NCI-H1694 treated with DMSO at 0.1 percent for 48 hours (cell line): Measurements from ENCODE around the gene PPL.

ENCODE experiments used
- DNase-seq: peaks from one replicate; lab custom pipeline; 2025; lab: John Stamatoyannopoulos, UW

Gene PPL

GRCh38 chr16:4888428-4889135, 48.4 kb downstream of the PPL start:
- no peak for DNase-seq

DNA sequence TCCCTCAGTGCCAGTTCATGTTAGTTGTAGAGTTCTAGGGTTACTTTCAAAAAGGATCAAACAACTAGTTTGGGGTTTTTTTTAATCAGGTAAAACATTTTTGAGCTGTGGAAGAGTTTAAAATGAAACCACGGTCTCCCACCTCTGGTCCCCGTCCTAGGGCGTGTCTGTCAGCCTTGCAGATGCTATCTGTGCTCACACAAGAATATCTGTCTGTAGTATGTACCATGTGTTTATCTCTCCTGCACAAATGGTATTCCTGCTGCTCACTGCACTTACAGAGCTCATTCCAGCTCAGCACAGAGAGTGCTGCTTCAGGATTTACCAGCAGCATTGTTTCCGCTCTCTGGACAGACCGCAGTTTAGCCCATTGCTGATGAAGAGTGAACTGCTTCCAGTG, 50.8 kb downstream of the PPL start:
- DNase-seq = no peak

GRCh38 chr16:4884972-4885874, 51.7 kb downstream of the PPL start:
- DNase-seq = no peak

GRCh38 chr16:4884209-4884608, 52.7 kb downstream of the PPL start:
- no peak for DNase-seq

GRCh38 chr16:4883501-4883900, 53.4 kb downstream of the PPL start:
- DNase-seq = no peak

DNA sequence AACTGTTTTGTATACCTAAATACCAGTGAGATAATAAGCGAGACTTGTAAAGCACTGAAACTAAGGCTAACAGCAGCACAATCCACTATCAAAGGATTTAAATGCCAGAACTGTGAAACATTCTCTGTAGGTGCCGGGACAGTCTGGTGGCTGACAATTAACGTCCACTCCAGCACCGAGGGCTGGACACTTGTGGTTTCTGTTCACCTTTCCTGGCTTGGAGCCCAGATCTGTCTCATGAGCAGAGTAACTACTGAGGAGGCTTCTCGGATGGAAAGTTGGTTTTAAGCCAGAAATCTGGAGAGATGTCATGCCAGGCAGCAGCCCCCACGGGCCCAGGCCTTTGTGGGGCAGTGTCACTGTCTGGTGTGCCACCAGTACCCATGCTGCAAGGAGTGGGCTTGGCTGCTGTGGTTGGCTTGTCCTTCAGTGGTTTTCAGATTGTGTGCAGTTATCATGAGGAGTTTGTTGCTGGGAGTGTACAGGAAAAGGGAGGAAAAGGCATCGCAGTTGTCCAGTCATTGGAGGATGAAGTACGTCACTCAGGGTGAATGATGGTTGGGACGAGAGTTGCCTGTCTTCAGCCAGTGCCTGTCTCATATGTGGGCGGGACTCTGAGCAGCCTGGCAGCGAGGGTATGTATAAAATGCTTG, 54.2 kb downstream of the PPL start:
- DNase-seq = no peak

GRCh38 chr16:4882000-4882632, 54.8 kb downstream of the PPL start:
- DNase-seq = no peak

DNA sequence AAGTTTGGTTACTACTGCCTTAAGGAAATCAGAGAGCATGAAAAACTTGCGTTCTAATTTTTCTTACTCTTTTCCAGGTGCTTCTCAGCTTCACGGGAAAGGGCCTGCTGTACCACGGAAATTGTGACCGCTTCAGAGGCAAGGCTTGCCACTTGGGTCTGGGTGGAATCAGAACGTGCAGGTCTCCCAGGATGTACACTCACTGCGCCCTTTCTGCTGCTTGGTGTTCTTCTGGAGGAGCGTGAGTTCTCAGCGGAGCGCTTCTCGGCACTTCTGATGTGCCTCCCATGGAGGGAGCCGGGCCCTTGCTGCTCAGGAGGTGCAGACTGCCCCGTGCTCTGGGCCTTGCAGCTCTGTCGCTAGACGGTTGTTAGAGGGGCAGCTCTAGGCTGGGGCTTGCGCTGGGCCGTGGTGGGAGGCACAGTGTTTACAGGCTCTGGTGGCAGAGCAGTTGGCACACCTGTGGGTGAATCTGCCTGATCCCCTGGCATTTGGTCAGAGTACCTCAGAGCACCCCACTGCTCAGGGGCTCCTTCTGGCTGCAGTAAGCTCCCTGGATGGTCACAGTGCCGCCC, 56.9 kb downstream of the PPL start:
- DNase-seq = no peak

DNA sequence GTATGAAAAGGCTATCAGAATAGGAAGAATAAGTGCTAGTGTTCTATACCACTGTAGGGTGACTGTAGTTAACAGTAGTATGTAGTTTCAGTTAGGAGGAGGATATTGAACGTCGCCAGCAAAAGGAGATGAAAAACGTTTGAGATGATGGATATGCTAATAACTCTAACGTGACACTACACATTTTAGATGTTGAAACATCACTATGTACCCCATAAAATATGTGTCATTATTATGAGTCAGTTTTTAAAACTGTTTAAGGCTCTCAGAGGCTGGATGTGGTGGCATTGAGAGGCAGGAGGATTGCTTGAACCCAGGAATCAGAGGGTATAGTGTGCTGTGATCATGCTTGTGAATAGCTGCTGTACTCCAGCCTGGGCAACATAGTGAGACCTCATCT, 57.9 kb downstream of the PPL start:
- DNase-seq = no peak

DNA sequence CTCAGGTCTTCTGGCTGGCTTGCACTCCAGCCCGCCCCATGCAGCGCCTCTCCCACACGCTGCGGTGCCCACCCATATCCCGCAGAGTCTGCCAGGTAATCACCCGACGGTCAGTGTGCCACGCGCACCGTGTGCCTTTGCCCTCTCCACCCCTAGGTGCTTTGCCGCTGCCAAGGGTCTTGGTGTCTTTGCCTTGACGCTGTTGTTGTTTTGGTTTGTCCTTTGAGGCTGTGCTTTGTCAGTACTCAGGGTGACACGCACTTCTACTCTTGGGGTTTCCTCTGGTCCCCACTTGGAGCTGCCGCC, 59.6 kb downstream of the PPL start:
- no peak for DNase-seq

- no peak for DNase-seq
These were observed 60.1 kb downstream of the PPL start for GRCh38 chr16:4876646-4877379.

- no peak for DNase-seq
These were observed 62.3 kb downstream of the PPL start for GRCh38 chr16:4874666-4875065.

DNA sequence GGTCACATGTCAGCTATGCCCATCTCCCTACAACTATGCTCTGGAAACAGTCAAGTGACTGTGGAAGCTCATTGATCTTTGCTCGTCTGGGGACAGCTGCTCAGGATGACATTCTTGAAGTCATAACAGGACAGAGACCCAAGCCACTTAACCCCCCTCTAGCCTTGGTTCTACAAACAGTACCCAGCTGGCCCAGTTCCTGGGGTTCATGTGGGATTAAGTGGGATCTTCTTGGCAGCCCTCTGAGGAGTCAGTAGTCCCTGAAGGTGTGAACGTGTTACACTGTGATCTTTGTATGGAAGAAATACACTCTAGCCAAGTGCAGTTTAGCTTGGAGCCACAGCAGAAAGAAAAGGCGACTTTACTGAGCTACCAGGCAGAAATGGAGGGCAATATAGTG, 63.9 kb downstream of the PPL start:
- no peak for DNase-seq

DNA sequence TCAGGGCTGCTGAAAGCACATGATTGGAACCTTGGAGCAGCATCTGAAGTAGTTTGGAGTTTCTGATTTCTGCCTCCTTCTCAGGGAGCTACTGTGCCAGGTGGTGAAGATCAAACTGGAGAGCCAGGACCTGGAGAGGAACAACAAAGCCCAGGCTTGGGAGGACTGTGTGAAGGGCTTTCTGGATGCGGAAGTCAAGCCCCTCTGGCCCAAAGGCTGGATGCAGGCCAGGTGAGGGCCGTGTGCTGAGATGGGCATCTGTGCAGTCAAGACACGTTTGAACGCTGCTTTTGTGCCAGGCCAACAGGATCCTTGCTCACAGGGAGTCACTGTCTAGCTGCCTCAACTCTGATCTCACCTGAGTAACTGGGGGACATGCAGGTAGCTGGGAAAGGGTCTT, 65.9 kb downstream of the PPL start:
- no peak for DNase-seq

DNA sequence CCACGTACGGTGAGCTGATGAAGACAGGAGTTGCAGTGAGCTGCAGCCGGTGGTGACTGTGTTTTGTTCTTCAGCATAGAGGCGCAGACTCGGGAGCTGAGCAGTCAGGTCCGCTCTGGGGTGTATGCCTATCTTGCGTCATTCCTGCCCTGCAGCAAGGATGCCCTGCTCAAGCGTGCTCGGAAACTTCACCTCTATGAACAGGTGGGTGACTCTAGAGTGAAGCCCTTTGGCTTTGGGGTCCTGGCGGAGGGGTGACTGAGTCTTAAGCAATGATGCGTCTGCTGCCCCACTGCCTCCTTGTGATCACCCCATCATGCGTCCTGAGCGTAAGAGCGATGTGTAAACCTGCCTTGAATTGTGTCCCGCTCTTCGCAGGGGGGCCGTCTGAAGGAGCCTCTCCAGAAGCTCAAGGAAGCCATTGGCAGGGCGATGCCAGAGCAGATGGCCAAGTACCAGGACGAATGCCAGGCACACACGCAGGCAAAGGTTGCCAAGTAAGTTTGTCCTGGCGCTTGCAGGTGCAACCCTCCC, 66.7 kb downstream of the PPL start:
- no peak for DNase-seq

DNA sequence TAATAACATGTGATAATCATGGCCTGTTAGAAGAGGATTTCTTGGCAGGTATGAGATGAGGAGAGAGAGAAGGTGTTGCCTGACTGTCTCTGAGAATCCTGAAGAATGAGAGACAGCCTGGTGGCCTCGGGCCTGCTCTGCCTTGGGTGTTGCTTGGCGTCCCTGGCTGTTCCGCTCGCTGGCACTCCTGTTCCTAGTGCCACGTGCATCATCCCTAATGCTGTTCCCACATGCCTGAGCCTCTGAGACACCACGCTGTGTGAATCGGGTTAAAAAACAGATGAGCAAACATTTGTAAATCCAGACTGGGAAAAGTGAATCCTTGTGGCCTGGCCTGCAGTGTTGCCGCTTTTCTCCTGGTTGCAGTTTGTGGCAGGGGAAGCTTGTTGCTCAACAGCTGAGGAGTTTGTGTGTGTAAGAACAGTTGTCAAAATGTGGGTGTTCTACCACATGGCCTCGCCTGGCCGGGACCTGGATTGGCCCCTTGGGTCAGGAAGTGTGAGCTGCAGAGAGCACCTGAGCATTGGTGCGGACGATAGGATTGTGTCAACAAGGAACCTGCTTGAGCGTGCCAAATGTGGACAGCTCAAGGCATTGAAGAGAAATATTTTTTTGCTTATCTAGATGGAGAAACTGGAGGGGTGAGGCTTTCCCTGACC, 67.7 kb downstream of the PPL start:
- DNase-seq = no peak

DNA sequence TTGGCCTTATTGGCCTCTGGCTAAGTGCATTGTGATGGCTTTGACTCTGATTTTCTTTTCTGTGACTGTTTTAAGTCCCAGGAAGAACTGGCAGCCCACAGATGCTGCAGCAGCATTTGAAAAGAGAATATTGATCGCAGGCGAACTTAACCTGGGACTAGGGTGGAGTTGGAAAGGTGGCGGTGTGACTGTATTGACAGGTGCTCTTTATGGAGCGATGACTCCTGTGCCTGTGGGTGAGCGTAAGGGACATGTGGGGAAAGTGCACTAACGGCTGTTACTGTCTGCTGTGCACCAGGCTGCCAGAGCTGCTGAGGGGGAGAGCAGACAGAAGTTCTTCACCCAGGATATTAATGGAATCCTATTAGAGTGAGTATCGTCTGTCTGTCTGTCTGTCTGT, 68.4 kb downstream of the PPL start:
- no peak for DNase-seq

DNA sequence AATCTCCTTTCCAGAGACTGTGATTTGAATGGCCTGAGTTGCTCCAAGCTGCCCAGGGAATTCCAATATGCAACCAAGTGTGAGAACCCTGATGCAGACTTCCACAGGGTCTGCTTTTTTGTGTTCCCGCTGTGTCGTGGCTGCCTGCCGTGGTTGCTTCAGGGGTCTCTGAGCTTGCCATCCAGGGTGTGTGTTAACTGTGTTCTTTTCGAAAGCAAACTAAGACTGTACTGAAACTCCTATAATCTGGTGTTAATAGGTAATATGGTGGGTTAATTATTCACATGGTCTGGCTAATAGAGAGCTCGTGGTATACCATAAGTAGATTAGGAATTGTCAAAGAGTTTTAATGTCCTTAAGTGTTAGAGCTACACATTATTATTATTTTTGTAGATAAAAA, 68.9 kb downstream of the PPL start:
- no peak for DNase-seq

DNA sequence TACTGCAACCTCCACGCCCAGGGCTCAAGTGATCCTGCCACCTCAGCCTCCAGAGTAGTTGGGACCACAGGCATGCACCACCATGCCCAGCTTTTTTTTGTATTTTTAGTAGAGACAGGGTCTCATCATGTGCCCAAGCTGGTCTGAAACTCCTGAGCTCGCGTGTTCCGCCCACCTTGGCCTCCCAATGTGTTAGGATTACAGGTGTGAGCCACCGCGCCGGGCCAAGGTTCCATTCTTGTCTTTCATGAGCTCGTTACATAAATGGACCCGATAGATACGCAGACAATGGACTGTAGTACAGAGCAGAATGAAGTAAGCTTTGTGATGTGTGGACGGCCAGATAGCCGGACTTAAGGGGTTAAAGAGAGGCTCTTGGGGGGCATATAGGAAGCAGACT, 70.4 kb downstream of the PPL start:
- no peak for DNase-seq

- DNase-seq = no peak
These were observed 71.6 kb downstream of the PPL start for GRCh38 chr16:4865231-4865860.
